H9 (cell line): Measurements from ENCODE around the gene JMJD7. TPM values are rescaled to one million over a fixed set of nuclear protein-coding genes. Genes with fewer than 3 reads are reported as not detected.

ENCODE experiments used
- DNase-seq: peaks from one replicate; pipeline ENCODE4 v3.0.0-alpha.2; 2017
- H2AFZ ChIP-seq: one replicate; pipeline ENCODE4 v1.6.1; 2013; ENCODE audit warnings: mild to moderate bottlenecking, low read length, control low read depth, moderate library complexity
- H2AK5ac ChIP-seq: 2 replicates; pipeline ENCODE4 v1.6.1; 2013; ENCODE audit warnings: low read length, control low read depth, mixed read lengths; ENCODE audit not compliant: insufficient read length
- H2BK120ac ChIP-seq: one replicate; pipeline ENCODE4 v1.6.1; 2013; ENCODE audit warnings: low read depth, mild to moderate bottlenecking, low read length, control low read depth, inconsistent platforms; ENCODE audit not compliant: poor library complexity, severe bottlenecking
- H2BK12ac ChIP-seq: 2 replicates; pipeline ENCODE4 v1.6.1; 2013; ENCODE audit warnings: low read length, control low read depth, mixed read lengths, low read depth; ENCODE audit not compliant: insufficient read length
- H2BK15ac ChIP-seq: 2 replicates; pipeline ENCODE4 v1.6.1; 2013; ENCODE audit warnings: low read depth, low read length, control low read depth
- H2BK20ac ChIP-seq: one replicate; pipeline ENCODE4 v1.6.1; 2013; ENCODE audit warnings: low read depth, mild to moderate bottlenecking, low read length, control low read depth, inconsistent platforms; ENCODE audit not compliant: poor library complexity, severe bottlenecking
- H2BK5ac ChIP-seq: 2 replicates; pipeline ENCODE4 v1.6.1; 2013; ENCODE audit warnings: low read length, control low read depth, mixed read lengths; ENCODE audit not compliant: insufficient read length
- H3K14ac ChIP-seq: 2 replicates; pipeline ENCODE4 v1.6.1; 2013; ENCODE audit warnings: low read length, control low read depth; ENCODE audit not compliant: insufficient read depth
- H3K18ac ChIP-seq: 2 replicates; pipeline ENCODE4 v1.6.1; 2013; ENCODE audit warnings: low read depth, mild to moderate bottlenecking, mixed read lengths, low read length, control low read depth; ENCODE audit not compliant: insufficient read length
- H3K23ac ChIP-seq: 2 replicates; pipeline ENCODE4 v1.6.1; 2013; ENCODE audit warnings: low read length, control low read depth, mixed read lengths, low read depth; ENCODE audit not compliant: insufficient read length
- H3K23me2 ChIP-seq: 2 replicates; pipeline ENCODE4 v1.6.1; 2013; ENCODE audit warnings: low read depth, mild to moderate bottlenecking, mixed read lengths, low read length, control low read depth; ENCODE audit not compliant: insufficient read length, poor library complexity, severe bottlenecking
- H3K27ac ChIP-seq: 2 replicates; pipeline ENCODE4 v1.5.1; 2013; ENCODE audit warnings: low read length, control low read depth, mixed read lengths, low read depth; ENCODE audit not compliant: insufficient read length
- H3K27me3 ChIP-seq: 2 replicates; pipeline ENCODE4 v1.6.1; 2013; ENCODE audit warnings: low read length, control low read depth, inconsistent platforms; ENCODE audit not compliant: insufficient read depth
- H3K4ac ChIP-seq: 2 replicates; pipeline ENCODE4 v1.6.1; 2013; ENCODE audit warnings: low read depth, mild to moderate bottlenecking, control low read depth, inconsistent platforms, low read length, moderate library complexity
- H3K4me1 ChIP-seq: 2 replicates; pipeline ENCODE4 v1.6.1; 2013; ENCODE audit warnings: low read length, control low read depth, inconsistent platforms; ENCODE audit not compliant: insufficient read depth
- H3K4me2 ChIP-seq: 2 replicates; pipeline ENCODE4 v1.6.1; 2013; ENCODE audit warnings: low read length, control low read depth, mixed read lengths; ENCODE audit not compliant: insufficient read length, insufficient read depth
- H3K56ac ChIP-seq: 2 replicates; pipeline ENCODE4 v1.6.1; 2013; ENCODE audit warnings: low read depth, mild to moderate bottlenecking, mixed read lengths, low read length, control low read depth; ENCODE audit not compliant: insufficient read length
- H3K79me1 ChIP-seq: 2 replicates; pipeline ENCODE4 v1.6.1; 2013; ENCODE audit warnings: low read depth, mild to moderate bottlenecking, moderate library complexity, low read length, control low read depth, inconsistent platforms; ENCODE audit not compliant: insufficient read depth, poor library complexity, severe bottlenecking
- H3K79me2 ChIP-seq: 2 replicates; pipeline ENCODE4 v1.6.1; 2013; ENCODE audit warnings: low read length, control low read depth, inconsistent platforms; ENCODE audit not compliant: insufficient read depth
- H3K9ac ChIP-seq: 2 replicates; pipeline ENCODE4 v1.6.1; 2013; ENCODE audit warnings: low read length, control low read depth, mixed read lengths; ENCODE audit not compliant: insufficient read length; ENCODE audit errors: extremely low read depth
- H3K9me3 ChIP-seq: one replicate; pipeline ENCODE4 v1.6.1; 2013; ENCODE audit warnings: low read depth, low read length, inconsistent platforms; ENCODE audit not compliant: control insufficient read depth
- H3T11ph ChIP-seq: one replicate; pipeline ENCODE4 v1.6.1; 2013; ENCODE audit warnings: mild to moderate bottlenecking, low read length, control low read depth, inconsistent platforms
- H4K20me1 ChIP-seq: one replicate; pipeline ENCODE4 v1.6.1; 2013; ENCODE audit not compliant: control insufficient read depth, insufficient read length, insufficient read depth
- H4K5ac ChIP-seq: 2 replicates; pipeline ENCODE4 v1.6.1; 2013; ENCODE audit warnings: low read depth, mild to moderate bottlenecking, mixed read lengths, low read length, control low read depth; ENCODE audit not compliant: insufficient read length
- H4K8ac ChIP-seq: replicated peaks from 2 replicates; pipeline ENCODE4 v1.6.1; 2013; ENCODE audit warnings: low read length, control low read depth, mixed read lengths, low read depth; ENCODE audit not compliant: insufficient read length
- H4K91ac ChIP-seq: 2 replicates; pipeline ENCODE4 v1.6.1; 2013; ENCODE audit warnings: low read depth, mild to moderate bottlenecking, moderate library complexity, mixed read lengths, low read length, control low read depth; ENCODE audit not compliant: insufficient read length
- H3K27ac Mint-ChIP-seq, 3 experiments: 2 replicates in 2 of 3; 3 replicates in 1 of 3; pipeline ENCODE4 v1.8.0; 2020 to 2021; ENCODE audit warnings: mixed read lengths in 3 of 3, mild to moderate bottlenecking in 1 of 3, moderate library complexity in 1 of 3
- H3K27me3 Mint-ChIP-seq: 2 replicates; pipeline ENCODE4 v1.8.0; 2021; ENCODE audit warnings: low read depth, mild to moderate bottlenecking, moderate library complexity, mixed read lengths
- H3K36me3 Mint-ChIP-seq, 3 experiments: 2 replicates in 2 of 3; 3 replicates in 1 of 3; pipeline ENCODE4 v1.8.0; 2020 to 2021; ENCODE audit warnings: low read depth in 3 of 3, mixed read lengths in 3 of 3; ENCODE audit not compliant: insufficient read depth in 1 of 3
- H3K4me1 Mint-ChIP-seq, 2 experiments: 2 replicates each; pipeline ENCODE4 v1.8.0; 2020; ENCODE audit warnings: mixed read lengths in 2 of 2
- H3K4me3 Mint-ChIP-seq, 2 experiments: 2 replicates in 1 of 2; 3 replicates in 1 of 2; pipeline ENCODE4 v1.8.0; 2020 to 2021; ENCODE audit warnings: mild to moderate bottlenecking in 2 of 2, mixed read lengths in 2 of 2, moderate library complexity in 1 of 2
- H3K9me3 Mint-ChIP-seq, 2 experiments: 2 replicates in 1 of 2; 3 replicates in 1 of 2; pipeline ENCODE4 v1.8.0; 2020; ENCODE audit warnings: mild to moderate bottlenecking in 2 of 2, mixed read lengths in 2 of 2, moderate library complexity in 1 of 2
- CTCF ChIP-seq: fragments of 200-600 bp; sonication (generic); conservative IDR thresholded peaks from 3 replicates; pipeline ENCODE4 v1.8.0; 2021; ENCODE audit warnings: antibody characterized with exemption, mild to moderate bottlenecking
- WGBS: extraction: QIAGEN DNeasy Blood & Tissue Kit; methylation state at CpG from one replicate; pipeline ENCODE4 v1.1.7; 2013; ENCODE audit warnings: missing lambda C conversion rate, low lambda C conversion rate, mixed read lengths; ENCODE audit not compliant: insufficient read length; ENCODE audit errors: extremely low coverage; 5-methylcytosine and 5-hydroxymethylcytosine counted together
- microRNA-seq: library from miRNA; unstranded; fragments of <30 nt; microRNA quantifications from one replicate; pipeline ENCODE4, GENCODE V29; 2020; ENCODE audit warnings: borderline microRNAs expressed
- total RNA-seq: library from RNA; stranded (reverse); gene quantifications from 2 replicates; pipeline ENCODE4 v1.2.1, GENCODE V29; 2021

The JMJD7 gene
- total RNA-seq, 1 experiment from 2014 or later = 13.3 TPM

DNA sequence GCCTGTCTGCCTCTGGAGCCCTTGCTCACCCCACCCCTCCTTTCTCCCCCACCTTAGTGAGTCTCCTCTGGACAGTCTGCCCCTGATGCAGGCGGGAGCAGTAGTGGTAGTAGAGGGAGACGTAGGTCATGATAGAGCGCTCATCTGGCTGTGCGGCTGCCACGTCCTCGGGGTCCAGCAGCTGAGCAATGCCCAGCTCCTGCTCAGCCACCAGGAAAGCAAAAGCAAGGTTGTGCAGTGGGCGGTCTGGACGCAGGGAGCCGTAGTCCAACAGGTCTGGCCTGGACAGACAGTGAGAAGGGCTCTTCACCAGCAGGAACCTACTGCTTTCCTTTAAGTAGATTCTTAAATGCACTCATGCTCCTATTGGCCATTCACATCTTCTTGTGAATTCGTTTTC, 59.3 kb downstream of the JMJD7 start:
- H4K91ac ChIP-seq = no peak overlapping the region
- Mint-ChIP-seq H3K9me3 (no peaks in the 10 kb centered on the region), H3K36me3 (no peaks in the 10 kb centered on the region; a peak in 1 of 7 replicates), H3K27ac (no peak overlapping the region), H3K4me3 (no peak overlapping the region), H3K27me3 (peaks cover 25% of the 10 kb centered on the region), H3K4me1 (peaks cover 14 to 18% of the 10 kb centered on the region in 2 experiments)
- H3K27ac ChIP-seq = no peak overlapping the region
- H3T11ph ChIP-seq = no peak overlapping the region
- H3K9ac ChIP-seq = no peak overlapping the region
- no peak overlapping the region for H2BK5ac ChIP-seq
- DNase-seq = no peak
- no peak overlapping the region for H2BK120ac ChIP-seq
- peaks cover 2% of the 10 kb centered on the region for H3K23me2 ChIP-seq
- H3K79me2 ChIP-seq = no peaks in the 10 kb centered on the region
- H3K18ac ChIP-seq = no peak overlapping the region
- H2BK20ac ChIP-seq = no peak overlapping the region
- no peak overlapping the region for H3K4me2 ChIP-seq
- H3K27me3 ChIP-seq = no peaks in the 10 kb centered on the region; the same call in 1 of the 2 replicates
- H3K23ac ChIP-seq = no peak overlapping the region
- H3K9me3 ChIP-seq = no peaks in the 10 kb centered on the region
- H4K8ac ChIP-seq = no peak overlapping the region
- H2BK15ac ChIP-seq = no peak overlapping the region
- no peaks in the 10 kb centered on the region for H3K79me1 ChIP-seq
- no peak overlapping the region for H3K14ac ChIP-seq
- no peak overlapping the region for H2BK12ac ChIP-seq
- H2AFZ ChIP-seq = no peak overlapping the region
- no peak overlapping the region for H3K56ac ChIP-seq
- H2AK5ac ChIP-seq = no peak overlapping the region
- H4K20me1 ChIP-seq = no peaks in the 10 kb centered on the region
- WGBS = no CpG with 5 or more reads among the region's 10 CpGs
- H3K4me1 ChIP-seq = no peaks in the 10 kb centered on the region
- H4K5ac ChIP-seq = no peak overlapping the region
- TF ChIP-seq CTCF = no peak
- no peak overlapping the region for H3K4ac ChIP-seq

Small RNAs within 50 kb of the gene (microRNA-seq; reads per million reads assigned to microRNA genes)
- not detected for gene MIR4310

Other genes starting within 250 kb of the JMJD7 start
- 57.3 and 62.7 TPM in 2 replicates for gene MGA, start 167.7 kb upstream of the JMJD7 start, total RNA-seq
- gene MAPKBP1, start 53.6 kb upstream of the JMJD7 start, total RNA-seq = 10.0 and 13.7 TPM in 2 replicates
- 3.7 and 6.3 TPM in 2 replicates for gene PLA2G4B, start 10.8 kb downstream of the JMJD7 start, total RNA-seq
- 0.90 and 0.97 TPM in 2 replicates for gene SPTBN5, start 66.0 kb downstream of the JMJD7 start, total RNA-seq
- gene EHD4, start 144.5 kb downstream of the JMJD7 start, total RNA-seq = 22.9 and 24.2 TPM in 2 replicates
- not detected in 2 replicates for gene PLA2G4E, start 192.9 kb downstream of the JMJD7 start, total RNA-seq